AG04449 (cell line): Measurements from ENCODE around the gene TRABD2A.

Experiments
- CTCF ChIA-PET: fragments of 350-600 bp; formaldehyde crosslinking; extraction: SDS; loops from one replicate; lab custom pipeline; 2021; ENCODE audit warnings: antibody characterized with exemption; lab: Yijun Ruan, JAX
- POLR2A ChIA-PET: fragments of 400-600, 350-600 bp; formaldehyde crosslinking; extraction: SDS; loops from one replicate; lab custom pipeline; 2020; ENCODE audit warnings: antibody characterized with exemption, inconsistent platforms; lab: Yijun Ruan, JAX
- DNase-seq: peaks from one replicate; pipeline ENCODE4 v3.0.0-alpha.2; 2010; ENCODE audit warnings: low read depth, low spot score
- H3K4me3 ChIP-seq: 2 replicates; pipeline ENCODE4 v1.5.1; 2011; ENCODE audit warnings: low read depth, mild to moderate bottlenecking, control low read depth, low read length
- TF ChIP-seq, protein P1 (sequence below): IDR thresholded peaks from one replicate; pipeline ENCODE4 v1.5.1; 2011; ENCODE audit warnings: mild to moderate bottlenecking, moderate library complexity, low read length, control low read depth, inconsistent platforms; ENCODE audit not compliant: insufficient read depth; ENCODE audit errors: missing control alignments

TRABD2A gene

DNA sequence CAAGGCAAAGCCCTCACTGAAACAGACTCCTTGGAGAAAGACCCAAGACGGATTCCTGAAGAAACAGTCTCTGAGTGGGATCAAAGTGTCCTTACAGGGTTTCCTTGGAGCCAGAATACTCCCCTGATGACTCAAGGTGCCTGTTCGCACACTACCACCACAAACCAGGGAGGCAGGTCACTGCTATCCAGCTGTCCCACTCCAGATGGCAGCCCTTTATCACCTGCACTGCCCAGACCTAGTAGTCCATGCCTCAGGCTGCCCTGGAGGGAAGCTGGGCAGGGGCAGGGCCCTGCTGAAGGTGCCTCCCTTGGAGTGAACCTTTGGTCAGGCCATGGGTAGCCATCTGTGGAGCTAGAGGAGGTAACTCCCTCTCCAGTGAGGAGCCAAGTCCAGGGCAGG is 34.1 kb downstream of the TRABD2A start:
- ChIA-PET POLR2A (no interaction called here), CTCF (interaction anchor here (1.4 to 2.2 kb wide), 2 partner anchors 11 to 79 kb away, joined by 3 to 8 read pairs; no protein-coding TSS in a partner anchor)
- TF ChIP-seq, protein P1, sequence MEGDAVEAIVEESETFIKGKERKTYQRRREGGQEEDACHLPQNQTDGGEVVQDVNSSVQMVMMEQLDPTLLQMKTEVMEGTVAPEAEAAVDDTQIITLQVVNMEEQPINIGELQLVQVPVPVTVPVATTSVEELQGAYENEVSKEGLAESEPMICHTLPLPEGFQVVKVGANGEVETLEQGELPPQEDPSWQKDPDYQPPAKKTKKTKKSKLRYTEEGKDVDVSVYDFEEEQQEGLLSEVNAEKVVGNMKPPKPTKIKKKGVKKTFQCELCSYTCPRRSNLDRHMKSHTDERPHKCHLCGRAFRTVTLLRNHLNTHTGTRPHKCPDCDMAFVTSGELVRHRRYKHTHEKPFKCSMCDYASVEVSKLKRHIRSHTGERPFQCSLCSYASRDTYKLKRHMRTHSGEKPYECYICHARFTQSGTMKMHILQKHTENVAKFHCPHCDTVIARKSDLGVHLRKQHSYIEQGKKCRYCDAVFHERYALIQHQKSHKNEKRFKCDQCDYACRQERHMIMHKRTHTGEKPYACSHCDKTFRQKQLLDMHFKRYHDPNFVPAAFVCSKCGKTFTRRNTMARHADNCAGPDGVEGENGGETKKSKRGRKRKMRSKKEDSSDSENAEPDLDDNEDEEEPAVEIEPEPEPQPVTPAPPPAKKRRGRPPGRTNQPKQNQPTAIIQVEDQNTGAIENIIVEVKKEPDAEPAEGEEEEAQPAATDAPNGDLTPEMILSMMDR, result no peak
- DNase-seq, result no peak
- H3K4me3 ChIP-seq, result no peak overlapping the region

- TF ChIP-seq, protein P1, result no peak
- no peak for DNase-seq
- H3K4me3 ChIP-seq, result no peak overlapping the region
- ChIA-PET CTCF (interaction anchor here (0.7 to 2.2 kb wide), 3 partner anchors 12 to 80 kb away, joined by 3 to 8 read pairs (median 3); partner anchors contain the start of gene TRABD2A), POLR2A (no interaction called here)
Measured at GRCh38 chr2:84846041-84846663, 34.7 kb downstream of the TRABD2A start.

- TF ChIP-seq, protein P1, result no peak
- no peak overlapping the region for H3K4me3 ChIP-seq
- POLR2A ChIA-PET, result no interaction called here
- CTCF ChIA-PET, result interaction anchor here (1.0 to 1.3 kb wide), 2 partner anchors 14 to 18 kb away, joined by 3 read pairs; no protein-coding TSS in a partner anchor
- no peak for DNase-seq
Measured at GRCh38 chr2:84844141-84844540, 36.7 kb downstream of the TRABD2A start.

DNA sequence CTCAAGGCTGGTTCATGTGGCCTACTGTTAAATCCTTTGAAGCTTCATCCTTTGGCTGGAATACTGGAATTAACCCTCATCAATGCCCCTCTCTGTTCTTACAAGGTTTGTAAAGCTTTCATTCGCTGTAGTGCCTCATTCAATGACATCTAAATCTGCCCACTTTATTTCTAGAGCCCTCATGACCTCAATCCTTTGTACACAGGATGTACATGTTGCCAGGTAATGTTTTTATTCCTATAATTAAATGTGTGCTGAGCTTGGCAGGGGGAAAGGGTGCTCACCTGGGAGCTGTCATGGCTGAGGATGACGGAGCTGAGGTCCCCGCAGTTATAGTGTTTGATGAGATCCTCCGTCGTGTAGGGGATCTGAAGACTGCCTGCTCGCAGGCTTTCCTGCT is 39.3 kb downstream of the TRABD2A start:
- POLR2A ChIA-PET, result no interaction called here
- DNase-seq, result no peak
- H3K4me3 ChIP-seq, result no peak overlapping the region
- CTCF ChIA-PET, result interaction anchor here (0.8 to 2.3 kb wide), 4 partner anchors 8 to 40 kb away, joined by 4 to 7 read pairs (median 6); no protein-coding TSS in a partner anchor
- TF ChIP-seq, protein P1, result no peak

GRCh38 chr2:84840306-84840705 is 40.6 kb downstream of the TRABD2A start:
- no peak overlapping the region for H3K4me3 ChIP-seq
- ChIA-PET POLR2A (no interaction called here), CTCF (interaction anchor here (1.6 kb wide), 1 partner anchor 42 kb away, joined by 6 read pairs; no protein-coding TSS in a partner anchor)
- DNase-seq, result no peak
- TF ChIP-seq, protein P1, result peak; percentile 13

DNA sequence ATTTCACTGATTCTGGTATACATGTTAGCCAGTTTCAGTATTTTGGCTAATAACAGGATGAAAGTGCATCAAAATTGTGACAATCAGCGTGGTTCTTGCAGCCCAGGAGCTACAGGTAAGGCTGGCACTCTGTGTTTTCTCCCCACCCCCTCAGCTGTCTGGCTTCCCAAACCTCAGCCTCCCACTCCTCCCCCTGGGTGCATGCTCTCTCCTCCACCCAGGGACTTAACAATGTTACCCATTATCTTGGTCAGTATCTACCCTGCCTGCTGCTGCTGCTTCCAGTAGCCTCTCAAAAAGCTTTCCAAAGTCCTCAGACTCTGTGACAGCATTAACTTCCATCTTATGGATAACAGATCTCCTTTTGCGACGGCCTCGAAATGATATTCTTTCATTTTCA is 41.0 kb downstream of the TRABD2A start:
- TF ChIP-seq, protein P1, result no peak
- no peak for DNase-seq
- ChIA-PET POLR2A (no interaction called here), CTCF (interaction anchor here (1.6 kb wide), 1 partner anchor 42 kb away, joined by 6 read pairs; no protein-coding TSS in a partner anchor)
- H3K4me3 ChIP-seq, result no peak overlapping the region
